K562 treated with DMSO at 1 percent for 48 hours (cell line): ENCODE results near the gene NARS2. TPM values are rescaled to one million over a fixed set of nuclear protein-coding genes. Genes with fewer than 3 reads are reported as not detected.

Experiments used
- total RNA-seq: library from RNA; unstranded; fragments of 300-600 nt; gene quantifications from 2 replicates; pipeline ENCODE4 v1.2.3, GENCODE V29; 2022; ENCODE audit warnings: low replicate concordance; ENCODE audit errors: extremely low read depth

NARS2 gene, protein sequence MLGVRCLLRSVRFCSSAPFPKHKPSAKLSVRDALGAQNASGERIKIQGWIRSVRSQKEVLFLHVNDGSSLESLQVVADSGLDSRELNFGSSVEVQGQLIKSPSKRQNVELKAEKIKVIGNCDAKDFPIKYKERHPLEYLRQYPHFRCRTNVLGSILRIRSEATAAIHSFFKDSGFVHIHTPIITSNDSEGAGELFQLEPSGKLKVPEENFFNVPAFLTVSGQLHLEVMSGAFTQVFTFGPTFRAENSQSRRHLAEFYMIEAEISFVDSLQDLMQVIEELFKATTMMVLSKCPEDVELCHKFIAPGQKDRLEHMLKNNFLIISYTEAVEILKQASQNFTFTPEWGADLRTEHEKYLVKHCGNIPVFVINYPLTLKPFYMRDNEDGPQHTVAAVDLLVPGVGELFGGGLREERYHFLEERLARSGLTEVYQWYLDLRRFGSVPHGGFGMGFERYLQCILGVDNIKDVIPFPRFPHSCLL
- not detected in 2 replicates for total RNA-seq

DNA sequence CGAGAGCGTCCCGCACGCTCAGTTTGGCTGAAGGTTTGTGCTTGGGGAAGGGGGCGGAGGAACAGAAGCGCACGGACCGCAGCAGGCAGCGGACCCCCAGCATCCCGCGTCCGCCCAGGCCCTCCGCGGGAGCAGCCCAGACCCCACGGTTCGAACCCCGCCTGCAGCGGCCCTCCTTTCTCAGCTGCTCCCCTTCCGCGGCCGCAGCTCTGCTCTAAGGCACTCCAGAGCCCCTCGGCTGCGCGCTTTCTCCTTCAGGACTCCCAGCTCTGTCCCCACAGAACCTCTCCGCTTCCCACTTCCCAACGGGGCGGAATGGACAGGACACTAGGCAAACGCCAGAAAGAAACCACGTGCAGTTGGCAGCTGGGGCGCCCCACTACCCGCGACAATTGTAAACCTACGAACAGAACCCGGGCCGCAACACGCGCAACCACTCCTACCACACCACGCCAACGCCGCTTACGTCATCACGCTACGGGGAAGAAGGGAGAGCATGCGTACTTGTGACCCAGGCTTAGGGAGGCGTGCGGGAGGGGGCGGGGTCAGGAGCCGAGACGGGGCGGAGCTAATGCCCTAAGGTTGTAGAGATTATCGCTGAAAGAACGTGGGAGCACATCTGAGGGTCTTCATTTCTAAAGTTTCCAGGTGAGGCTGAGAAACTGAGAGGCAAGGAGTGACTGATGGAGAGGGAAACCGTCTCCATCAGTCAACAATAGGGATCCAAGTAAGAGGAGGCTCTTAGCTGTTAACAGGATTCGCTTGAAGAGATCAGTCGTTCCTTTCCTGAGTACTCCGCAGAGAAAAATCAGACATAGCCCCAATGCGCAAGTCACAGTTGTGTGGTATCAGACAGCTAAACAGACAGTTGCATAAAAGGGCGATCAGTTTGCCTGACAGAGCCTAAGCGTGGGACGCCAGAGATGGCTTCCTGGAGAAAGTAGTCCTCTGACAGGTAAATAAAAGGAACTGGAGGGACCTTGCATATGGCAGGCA is at the start of gene NARS2:
Gene NARS2, minus strand, starts transcription at position 479 of the 996 bp plus-strand sequence. Its CDS starts 376 bp downstream, at position 103.

DNA sequence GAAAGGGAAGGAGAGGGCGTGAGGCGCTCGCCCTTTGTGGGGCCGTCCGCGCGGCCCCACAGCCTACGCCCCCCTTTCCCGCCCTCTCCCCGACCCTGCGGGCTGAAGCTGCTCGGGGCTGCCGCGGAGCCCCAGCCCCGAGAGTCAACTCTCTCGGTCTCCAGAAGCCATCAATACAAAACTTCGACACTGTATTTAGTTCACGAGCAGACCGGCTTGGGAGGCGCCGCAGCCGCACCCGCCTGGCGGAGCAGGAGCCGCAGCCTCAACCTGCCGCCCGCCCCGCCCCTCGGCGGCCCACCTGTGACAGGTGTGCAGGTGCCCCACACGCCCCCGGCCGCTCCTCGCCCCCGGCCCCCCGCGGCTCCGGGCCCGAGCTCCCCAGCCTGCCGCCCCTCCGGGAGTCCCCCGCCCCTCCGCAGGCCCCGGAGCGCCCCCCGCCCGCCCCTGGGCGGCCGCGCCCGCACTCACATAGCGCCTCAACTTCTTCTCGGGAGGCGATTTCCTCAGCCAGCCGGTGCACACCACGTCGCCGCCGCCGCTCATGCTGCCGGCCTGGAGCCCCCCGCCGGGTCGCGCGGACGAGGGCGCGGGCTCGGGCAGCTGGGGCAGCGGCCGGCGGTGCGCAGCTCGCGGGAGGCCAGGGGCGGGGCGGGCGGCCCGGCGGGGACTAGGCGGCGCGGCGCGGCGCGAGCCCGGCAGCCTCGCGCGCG is 157.3 kb downstream of the NARS2 start, which contains the start of gene GAB2:
Gene GAB2, minus strand, starts transcription at position 646 of the 713 bp plus-strand sequence. Its CDS starts 100 bp downstream, at position 546.

Other genes with a start within 250 kb of the NARS2 start
- not detected in 2 replicates for gene GAB2, start 157.0 kb downstream of the NARS2 start, total RNA-seq